A549 (cell line): ENCODE data around the gene C11orf58. TPM values are rescaled to one million over a fixed set of nuclear protein-coding genes. Genes with fewer than 3 reads are reported as not detected.

Experiments used
- ATAC-seq, 2 experiments: fragments of 200-7000 bp in 1 of 2; fragments of >200 bp in 1 of 2; cut with Nextera tagmentation in 1 of 2; cut with Tn5 transposase in 1 of 2; 3 replicates each; pipeline versions ENCODE4 v1.8.0 to v1.9.1; 2018 to 2020; ENCODE audit warnings: mild to moderate bottlenecking in 1 of 2, moderate library complexity in 1 of 2
- CTCF ChIA-PET: fragments of 300-600 bp; sonication (Branson Sonifier 250); formaldehyde crosslinking; extraction: SDS; loops from one replicate; lab custom pipeline; 2021; ENCODE audit warnings: antibody characterized with exemption, inconsistent platforms; lab: Yijun Ruan, JAX
- POLR2A ChIA-PET: fragments of 350-600 bp; formaldehyde crosslinking; extraction: SDS; loops from one replicate; lab custom pipeline; 2021; ENCODE audit warnings: antibody characterized with exemption, inconsistent platforms; lab: Yijun Ruan, JAX
- DNase-seq, 2 experiments: peaks; one replicate each; pipeline versions ENCODE4 v3.0.0 to v3.0.0-alpha.2; 2011 to 2016; ENCODE audit warnings: low read depth in 1 of 2, low spot score in 1 of 2
- FAIRE-seq: peaks from 2 replicates; lab custom pipeline; 2011; peaks lifted over from hg19 to GRCh38; lab: Jason Lieb, UNC
- H3K27ac ChIP-seq, 2 experiments: fragments of >200 bp; sonication (Bioruptor Twin); formaldehyde crosslinking; 3 replicates each; pipeline ENCODE4 v1.5.1; 2016 to 2017
- H3K4me1 ChIP-seq: fragments of >200 bp; sonication (Bioruptor Twin); formaldehyde crosslinking; 3 replicates; pipeline ENCODE4 v1.6.1; 2016
- H3K4me2 ChIP-seq: fragments of >200 bp; sonication (Bioruptor Twin); formaldehyde crosslinking; 3 replicates; pipeline ENCODE4 v1.6.1; 2016
- H3K4me3 ChIP-seq: fragments of >200 bp; sonication (Bioruptor Twin); formaldehyde crosslinking; 3 replicates; pipeline ENCODE4 v1.5.1; 2016
- H3K9me3 ChIP-seq: fragments of >200 bp; sonication (Bioruptor Twin); formaldehyde crosslinking; 3 replicates; pipeline ENCODE4 v1.6.1; 2016
- BHLHE40 ChIP-seq: IDR thresholded peaks from 2 replicates; pipeline ENCODE4 v1.6.1; 2012; ENCODE audit warnings: low read depth, low read length, inconsistent platforms
- CBX2 ChIP-seq: fragments of 200-600 bp; sonication (generic); IDR thresholded peaks from 2 replicates; pipeline ENCODE4 v1.6.1; 2016; ENCODE audit warnings: low read depth, mild to moderate bottlenecking, borderline replicate concordance
- CHD2 ChIP-seq: fragments of 150-350 bp; IDR thresholded peaks from 2 replicates; pipeline ENCODE4 v1.6.1; 2014; ENCODE audit warnings: low read length; ENCODE audit not compliant: partially characterized antibody
- CHD4 ChIP-seq: fragments of 200-600 bp; sonication (generic); IDR thresholded peaks from 2 replicates; pipeline ENCODE4 v1.6.1; 2016; ENCODE audit warnings: antibody characterized with exemption, mild to moderate bottlenecking, borderline replicate concordance
- ELK1 ChIP-seq: fragments of 150-350 bp; IDR thresholded peaks from 2 replicates; pipeline ENCODE4 v1.6.1; 2014; ENCODE audit warnings: low read depth, mild to moderate bottlenecking, low read length
- ESRRA ChIP-seq: fragments of 150-350 bp; IDR thresholded peaks from 2 replicates; pipeline ENCODE4 v1.6.1; 2014; ENCODE audit warnings: mild to moderate bottlenecking, low read length, borderline replicate concordance
- FOSB ChIP-seq: fragments of 250-450 bp; sonication (Bioruptor Pico); IDR thresholded peaks from 2 replicates; pipeline ENCODE4 v1.5.0; 2020; ENCODE audit warnings: mild to moderate bottlenecking, moderate library complexity
- FOXS1 ChIP-seq: fragments of 250-450 bp; sonication (Bioruptor Pico); IDR thresholded peaks from 2 replicates; pipeline ENCODE4 v1.5.0; 2020; ENCODE audit warnings: mild to moderate bottlenecking, moderate library complexity
- GATA3 ChIP-seq: IDR thresholded peaks from 2 replicates; pipeline ENCODE4 v1.6.1; 2012; ENCODE audit warnings: borderline replicate concordance
- HDAC2 ChIP-seq: fragments of 200-600 bp; sonication (generic); IDR thresholded peaks from 2 replicates; pipeline ENCODE4 v1.6.1; 2016
- JUN ChIP-seq, 2 experiments: fragments of >200 bp; sonication (Bioruptor Twin); formaldehyde crosslinking; IDR thresholded peaks; 2 replicates in 1 of 2; 3 replicates in 1 of 2; pipeline ENCODE4 v1.6.1; 2016 to 2017
- MAFK ChIP-seq: fragments of 450-650 bp; IDR thresholded peaks from 2 replicates; pipeline ENCODE4 v1.6.1; 2014; ENCODE audit not compliant: partially characterized antibody
- NFE2L2 ChIP-seq: fragments of 150-350 bp; conservative IDR thresholded peaks from 2 replicates; pipeline ENCODE4 v1.6.1; 2014; ENCODE audit warnings: low read length
- PHF8 ChIP-seq: fragments of 200-600 bp; sonication (generic); IDR thresholded peaks from 2 replicates; pipeline ENCODE4 v1.6.1; 2016; ENCODE audit warnings: low read depth, mild to moderate bottlenecking, antibody characterized with exemption, moderate library complexity, borderline replicate concordance
- POLR2AphosphoS2 ChIP-seq: conservative IDR thresholded peaks from 2 replicates; pipeline ENCODE4 v1.6.1; 2012; ENCODE audit warnings: low read length, improper control_type of control experiment, inconsistent platforms
- REST ChIP-seq: fragments of 200-600 bp; sonication (generic); IDR thresholded peaks from 2 replicates; pipeline ENCODE4 v1.6.1; 2016; ENCODE audit warnings: antibody characterized with exemption, mild to moderate bottlenecking, moderate library complexity
- TFCP2L1 ChIP-seq: fragments of 250-450 bp; sonication (Bioruptor Pico); IDR thresholded peaks from 2 replicates; pipeline ENCODE4 v1.5.0; 2021; ENCODE audit warnings: mild to moderate bottlenecking
- USF2 ChIP-seq: fragments of 450-650 bp; IDR thresholded peaks from 2 replicates; pipeline ENCODE4 v1.6.1; 2014; ENCODE audit warnings: antibody characterized with exemption
- ZC3H11A ChIP-seq: fragments of 450-650 bp; IDR thresholded peaks from 2 replicates; pipeline ENCODE4 v1.6.1; 2014; ENCODE audit warnings: antibody characterized with exemption, mild to moderate bottlenecking
- ZFP36 ChIP-seq: fragments of 450-650 bp; IDR thresholded peaks from 2 replicates; pipeline ENCODE4 v1.6.1; 2014; ENCODE audit warnings: borderline replicate concordance; ENCODE audit not compliant: partially characterized antibody
- WGBS: methylation state at CpG from one replicate; pipeline ENCODE4 v1.1.6; 2017; ENCODE audit errors: missing lambda C conversion rate; 5-methylcytosine and 5-hydroxymethylcytosine counted together
- polyA plus RNA-seq, 4 experiments: library from polyadenylated mRNA; depleted of rRNA in 3 of 4; stranded (reverse); fragments of >200 nt; fragmentation: RNase III in 1 of 4; extraction: RNeasy Plus Mini Kit Qiagen cat#74134 plus additional on column Dnase treatment in 1 of 4; gene quantifications; 2 replicates in 3 of 4; 3 replicates in 1 of 4; pipeline ENCODE4 v1.2.3, GENCODE V29; 2011 to 2017
- TF ChIP-seq, protein P1 (sequence below): fragments of >200 bp; sonication (Bioruptor Twin); formaldehyde crosslinking; IDR thresholded peaks from 3 replicates; pipeline ENCODE4 v1.5.1; 2016
- TF ChIP-seq, protein P2 (sequence below): IDR thresholded peaks from 2 replicates; pipeline ENCODE4 v1.6.1; 2012

Gene C11orf58
- polyA plus RNA-seq, 2 of the 4 experiments (the other 2 are of a cell fraction): 342 to 467 TPM

GRCh38 chr11:16778286-16778685 is 39.8 kb downstream of the C11orf58 start:
- POLR2A ChIA-PET: no interaction called here
- 77% methylated on average over 5 of the region's 6 CpGs for WGBS
- no peak for ATAC-seq
- Histone ChIP-seq H3K4me3 (no peak overlapping the region), H3K4me1 (no peaks in the 10 kb centered on the region; the same call in 1 of the 3 replicates), H3K27ac (no peak overlapping the region; a peak in 1 of 6 replicates), H3K9me3 (no peaks in the 10 kb centered on the region), H3K4me2 (no peak overlapping the region)
- TF ChIP-seq NFE2L2 (no peak), MAFK (no peak), TFCP2L1 (CRISPR knock-in tag) (no peak), CHD4 (no peak), ESRRA (no peak), GATA3 (no peak), POLR2AphosphoS2 (no peak), JUN (IDR thresholded peaks at IDR 0.05) (no peak), FOSB (CRISPR knock-in tag) (no peak), ZC3H11A (no peak), USF2 (no peak), CBX2 (no peak), ELK1 (no peak), ZFP36 (no peak)
- TF ChIP-seq, protein P1, sequence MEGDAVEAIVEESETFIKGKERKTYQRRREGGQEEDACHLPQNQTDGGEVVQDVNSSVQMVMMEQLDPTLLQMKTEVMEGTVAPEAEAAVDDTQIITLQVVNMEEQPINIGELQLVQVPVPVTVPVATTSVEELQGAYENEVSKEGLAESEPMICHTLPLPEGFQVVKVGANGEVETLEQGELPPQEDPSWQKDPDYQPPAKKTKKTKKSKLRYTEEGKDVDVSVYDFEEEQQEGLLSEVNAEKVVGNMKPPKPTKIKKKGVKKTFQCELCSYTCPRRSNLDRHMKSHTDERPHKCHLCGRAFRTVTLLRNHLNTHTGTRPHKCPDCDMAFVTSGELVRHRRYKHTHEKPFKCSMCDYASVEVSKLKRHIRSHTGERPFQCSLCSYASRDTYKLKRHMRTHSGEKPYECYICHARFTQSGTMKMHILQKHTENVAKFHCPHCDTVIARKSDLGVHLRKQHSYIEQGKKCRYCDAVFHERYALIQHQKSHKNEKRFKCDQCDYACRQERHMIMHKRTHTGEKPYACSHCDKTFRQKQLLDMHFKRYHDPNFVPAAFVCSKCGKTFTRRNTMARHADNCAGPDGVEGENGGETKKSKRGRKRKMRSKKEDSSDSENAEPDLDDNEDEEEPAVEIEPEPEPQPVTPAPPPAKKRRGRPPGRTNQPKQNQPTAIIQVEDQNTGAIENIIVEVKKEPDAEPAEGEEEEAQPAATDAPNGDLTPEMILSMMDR: no peak
- no peak for FAIRE-seq
- CTCF ChIA-PET: interaction anchor here (0.7 to 2.7 kb wide), 3 partner anchors 10 to 42 kb away, joined by 3 to 10 read pairs (median 3); no protein-coding TSS in a partner anchor
- DNase-seq: no peak

DNA sequence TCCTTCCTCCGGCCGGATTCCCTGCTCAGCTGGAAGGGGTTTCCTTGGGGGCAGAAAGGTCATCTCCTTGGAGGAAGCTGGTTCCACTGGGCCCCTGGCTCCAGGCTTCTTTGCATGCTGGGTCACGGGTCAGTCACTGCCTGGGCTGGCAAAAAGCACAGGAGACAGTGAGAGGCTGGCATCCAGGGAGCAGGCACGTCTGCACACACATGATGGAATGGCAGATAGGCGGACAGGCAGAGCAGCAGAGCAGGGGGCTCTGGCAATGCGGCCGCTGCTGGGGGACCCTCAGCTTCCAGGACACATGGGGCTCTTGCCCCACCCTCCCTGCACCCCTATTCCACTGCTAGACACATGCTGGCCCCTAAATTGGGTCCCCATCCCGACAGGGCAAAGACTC is 40.4 kb downstream of the C11orf58 start:
- Histone ChIP-seq H3K27ac (no peak overlapping the region), H3K4me1 (no peaks in the 10 kb centered on the region; the same call in 1 of the 3 replicates), H3K9me3 (no peaks in the 10 kb centered on the region), H3K4me2 (no peak overlapping the region), H3K4me3 (no peak overlapping the region)
- ATAC-seq (no peak), DNase-seq (no peak), FAIRE-seq (no peak)
- CTCF ChIA-PET: interaction anchor here (0.7 to 2.7 kb wide), 3 partner anchors 10 to 41 kb away, joined by 3 to 10 read pairs (median 3); no protein-coding TSS in a partner anchor
- TF ChIP-seq BHLHE40 (no peak), ELK1 (no peak), FOSB (CRISPR knock-in tag) (no peak), ESRRA (no peak), CHD2 (no peak), ZC3H11A (no peak), HDAC2 (no peak), FOXS1 (CRISPR knock-in tag) (no peak), REST (no peak), PHF8 (no peak)
- TF ChIP-seq, protein P2, sequence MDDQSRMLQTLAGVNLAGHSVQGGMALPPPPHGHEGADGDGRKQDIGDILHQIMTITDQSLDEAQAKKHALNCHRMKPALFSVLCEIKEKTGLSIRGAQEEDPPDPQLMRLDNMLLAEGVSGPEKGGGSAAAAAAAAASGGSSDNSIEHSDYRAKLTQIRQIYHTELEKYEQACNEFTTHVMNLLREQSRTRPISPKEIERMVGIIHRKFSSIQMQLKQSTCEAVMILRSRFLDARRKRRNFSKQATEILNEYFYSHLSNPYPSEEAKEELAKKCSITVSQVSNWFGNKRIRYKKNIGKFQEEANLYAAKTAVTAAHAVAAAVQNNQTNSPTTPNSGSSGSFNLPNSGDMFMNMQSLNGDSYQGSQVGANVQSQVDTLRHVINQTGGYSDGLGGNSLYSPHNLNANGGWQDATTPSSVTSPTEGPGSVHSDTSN: no peak
- POLR2A ChIA-PET: no interaction called here
- 88% methylated on average over 8 of the region's 8 CpGs for WGBS
